Fibroblast of upper back skin (primary cell): ENCODE data around the gene PTMS.
"Not testable (repeated sequence)": the region's sequence is repeated elsewhere in the genome, so short reads cannot be mapped to it uniquely, and the experiment has no call there.

Source experiments
- DNase-seq: peaks from one replicate; pipeline ENCODE4 v3.0.0-alpha.2; 2013

Gene PTMS

GRCh38 chr12:6765634-6766581 is at the start of gene PTMS:
Gene PTMS, plus strand, starts transcription at chr12:6766363. Its CDS starts 343 bp downstream, at chr12:6766706.
- DNase-seq, result peak; percentile 97

- no peak for DNase-seq
Measured at GRCh38 chr12:6716874-6717437, 49.2 kb upstream of the PTMS start.

- no peak for DNase-seq
Measured at GRCh38 chr12:6722863-6723262, 43.3 kb upstream of the PTMS start.

GRCh38 chr12:6723607-6724408 is 42.4 kb upstream of the PTMS start, which contains the start of gene COPS7A:
Gene COPS7A, plus strand, starts transcription at chr12:6724046. Its CDS starts 611 bp downstream, at chr12:6724657.
- peak; percentile 99 for DNase-seq

GRCh38 chr12:6724409-6724797 is 41.8 kb upstream of the PTMS start:
- DNase-seq, result no peak

- no peak for DNase-seq
Measured at GRCh38 chr12:6725350-6725749, 40.8 kb upstream of the PTMS start.

- DNase-seq, result no peak
Measured at GRCh38 chr12:6729186-6729585, 37.0 kb upstream of the PTMS start.

GRCh38 chr12:6730169-6730568 is 36.0 kb upstream of the PTMS start:
- DNase-seq, result no peak

- DNase-seq, result no peak
Measured at GRCh38 chr12:6734506-6735387, 31.4 kb upstream of the PTMS start.

GRCh38 chr12:6735448-6736191 is 30.5 kb upstream of the PTMS start:
- peak; percentile 79 for DNase-seq

- DNase-seq, result no peak
Measured at GRCh38 chr12:6736754-6737153, 29.4 kb upstream of the PTMS start.

- not testable (repeated sequence) for DNase-seq
Measured at GRCh38 chr12:6742080-6742479, 24.1 kb upstream of the PTMS start.

GRCh38 chr12:6742834-6743233 is 23.3 kb upstream of the PTMS start:
- DNase-seq, result no peak

- not testable (repeated sequence) for DNase-seq
Measured at GRCh38 chr12:6743300-6743699, 22.9 kb upstream of the PTMS start.

GRCh38 chr12:6745741-6746525 is 20.2 kb upstream of the PTMS start:
- DNase-seq, result no peak

- no peak for DNase-seq
Measured at GRCh38 chr12:6747216-6747615, 18.9 kb upstream of the PTMS start.

GRCh38 chr12:6748761-6749160 is 17.4 kb upstream of the PTMS start:
- DNase-seq, result no peak

- DNase-seq, result no peak
Measured at GRCh38 chr12:6750506-6750905, 15.7 kb upstream of the PTMS start.

GRCh38 chr12:6751767-6752166 is 14.4 kb upstream of the PTMS start:
- no peak for DNase-seq

GRCh38 chr12:6752167-6752920 is 13.8 kb upstream of the PTMS start:
- DNase-seq, result peak; percentile 62
